Glomerular endothelial cell (primary cell): ENCODE data around the gene CORO2B. TPM values are rescaled to one million over a fixed set of nuclear protein-coding genes. Genes with fewer than 3 reads are reported as not detected.
"Not testable (repeated sequence)": the region's sequence is repeated elsewhere in the genome, so short reads cannot be mapped to it uniquely, and the experiment has no call there.

ENCODE experiments used
- DNase-seq: peaks from one replicate; pipeline ENCODE4 v3.0.0-alpha.2; 2011; ENCODE audit warnings: low read depth, low spot score; ENCODE audit errors: extremely low read depth
- total RNA-seq: library from RNA; depleted of rRNA; stranded (reverse); fragments of >200 nt; gene quantifications from 2 replicates; pipeline ENCODE4 v1.2.3, GENCODE V29; 2015

The CORO2B gene
- total RNA-seq, 1 donor from 2014 or later: 7.8 TPM

- no peak for DNase-seq
These were observed 64.5 kb downstream of the CORO2B start for GRCh38 chr15:68643216-68643830.

GRCh38 chr15:68644083-68644904 is 65.5 kb downstream of the CORO2B start:
- DNase-seq: no peak

DNA sequence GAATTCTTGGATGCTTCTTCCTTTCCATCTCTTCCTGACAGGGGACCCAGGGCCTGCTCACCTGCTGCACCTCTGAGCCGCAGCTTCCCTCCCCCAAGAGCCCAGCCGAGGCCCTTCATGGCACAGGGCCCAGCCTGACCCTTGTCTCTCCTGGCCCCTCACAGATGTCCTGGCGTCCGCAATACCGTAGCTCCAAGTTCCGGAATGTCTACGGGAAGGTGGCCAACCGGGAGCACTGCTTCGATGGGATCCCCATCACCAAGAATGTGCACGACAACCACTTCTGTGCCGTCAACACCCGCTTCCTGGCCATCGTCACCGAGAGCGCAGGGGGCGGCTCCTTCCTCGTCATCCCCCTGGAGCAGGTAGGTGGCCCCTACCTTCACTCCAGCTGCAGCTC is 66.2 kb downstream of the CORO2B start:
- DNase-seq: no peak

DNA sequence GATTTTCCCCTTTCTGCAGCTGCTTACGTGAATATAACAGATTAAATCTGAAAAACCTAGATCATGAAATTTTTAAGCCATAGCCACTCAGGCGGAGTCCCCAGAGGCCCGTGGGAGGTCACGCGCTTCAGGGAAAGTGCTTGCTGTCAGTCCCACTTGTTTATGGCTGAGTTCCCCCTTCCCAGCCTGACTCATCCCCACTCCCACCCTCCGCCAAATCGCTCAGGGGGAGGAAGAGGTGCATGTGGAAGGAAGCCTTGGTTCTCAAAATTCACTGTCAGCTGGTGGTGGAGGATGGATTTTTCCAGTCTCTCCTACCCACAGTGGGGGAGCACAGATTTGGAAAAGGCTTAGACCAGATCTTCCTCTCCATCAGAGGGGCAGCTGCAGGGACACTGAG is 67.4 kb downstream of the CORO2B start:
- no peak for DNase-seq

DNA sequence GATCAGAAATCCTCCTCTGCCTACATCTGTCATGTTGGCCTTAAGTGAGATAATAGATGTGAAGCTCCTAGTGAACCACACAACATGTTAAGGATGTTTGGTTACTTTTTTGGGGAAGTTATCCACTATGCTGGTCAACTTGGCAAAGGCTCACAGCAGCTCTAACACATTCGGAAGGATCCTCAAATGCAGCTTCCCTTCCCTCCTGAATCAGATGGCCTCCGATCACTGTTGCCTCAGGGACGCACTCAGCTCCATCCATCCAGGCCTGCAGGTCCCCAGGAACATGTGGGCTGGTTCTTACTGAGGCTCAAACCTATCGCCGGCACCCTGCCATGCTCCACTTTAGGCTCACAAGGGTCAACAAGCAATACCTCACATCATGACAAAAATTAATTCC is 67.9 kb downstream of the CORO2B start:
- DNase-seq: no peak

- not testable (repeated sequence) for DNase-seq
These were observed 68.6 kb downstream of the CORO2B start for GRCh38 chr15:68647361-68647760.

DNA sequence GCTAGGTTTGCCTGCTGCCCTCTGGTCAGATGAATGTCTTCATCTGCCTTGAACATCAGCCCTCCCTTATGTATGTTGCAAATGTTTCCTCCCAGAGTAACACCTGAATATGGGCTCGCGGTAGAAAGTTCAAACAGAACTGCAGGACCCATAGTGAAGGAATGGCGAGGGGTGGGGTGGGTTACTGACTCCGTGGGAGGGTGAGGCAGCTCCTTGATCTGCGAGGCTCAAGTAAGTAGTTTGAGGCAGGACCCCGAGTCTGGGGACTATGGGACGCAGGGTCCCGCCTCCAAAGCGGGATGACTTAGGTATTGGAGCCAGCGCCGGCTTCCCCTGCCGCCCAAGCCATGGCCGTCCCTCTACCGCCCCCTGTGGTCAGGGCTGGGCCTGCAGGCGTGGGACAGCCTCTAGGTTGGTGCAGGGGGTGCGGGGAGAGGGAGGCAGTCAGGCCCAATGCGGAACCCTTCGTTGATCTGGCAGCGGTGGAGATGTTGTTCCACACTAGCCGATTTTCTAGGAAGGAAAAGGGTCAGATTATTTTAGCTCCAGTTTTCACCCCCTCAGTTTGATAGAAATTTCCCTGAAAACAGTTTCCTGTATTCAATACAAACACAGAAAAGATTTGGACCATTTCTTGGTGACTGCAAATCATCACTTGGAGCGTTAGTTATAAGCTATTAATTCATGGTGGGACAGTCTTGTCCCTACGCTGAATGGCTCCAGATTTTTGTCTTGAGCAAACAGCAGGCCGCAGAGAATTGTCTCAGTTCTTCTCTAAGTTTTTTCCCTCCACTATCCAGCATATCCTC is 72.3 kb downstream of the CORO2B start:
- DNase-seq: no peak

- DNase-seq: no peak
These were observed 73.2 kb downstream of the CORO2B start for GRCh38 chr15:68651916-68652525.

DNA sequence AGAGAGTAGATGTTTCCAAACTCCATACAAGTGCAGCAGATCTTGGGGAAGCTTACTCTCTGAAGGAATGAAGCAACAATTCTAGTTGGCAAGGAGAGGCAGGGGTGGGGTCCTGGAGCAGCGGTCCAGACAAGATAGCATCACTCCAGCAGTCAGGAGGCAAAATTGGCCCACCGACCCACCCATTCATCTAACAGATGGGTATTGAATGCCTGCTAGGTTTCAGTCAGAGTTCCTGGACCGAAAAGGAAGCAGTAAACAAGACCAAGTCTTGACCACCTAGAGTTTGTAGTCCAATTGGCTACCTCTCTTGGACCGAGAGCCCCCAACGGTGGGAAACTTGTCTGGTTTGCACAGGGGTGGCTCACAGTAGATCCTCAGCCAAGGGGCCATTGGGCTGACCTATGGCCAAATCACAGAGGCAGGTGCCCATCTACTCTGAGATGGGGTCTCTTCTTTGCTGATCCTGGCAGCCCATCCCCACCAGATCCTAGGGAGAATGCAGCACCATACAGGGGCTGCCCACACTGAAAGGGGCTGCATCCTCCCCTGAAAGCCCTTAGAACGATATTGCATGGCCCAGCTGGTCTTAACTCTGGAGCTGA is 74.3 kb downstream of the CORO2B start:
- no peak for DNase-seq

DNA sequence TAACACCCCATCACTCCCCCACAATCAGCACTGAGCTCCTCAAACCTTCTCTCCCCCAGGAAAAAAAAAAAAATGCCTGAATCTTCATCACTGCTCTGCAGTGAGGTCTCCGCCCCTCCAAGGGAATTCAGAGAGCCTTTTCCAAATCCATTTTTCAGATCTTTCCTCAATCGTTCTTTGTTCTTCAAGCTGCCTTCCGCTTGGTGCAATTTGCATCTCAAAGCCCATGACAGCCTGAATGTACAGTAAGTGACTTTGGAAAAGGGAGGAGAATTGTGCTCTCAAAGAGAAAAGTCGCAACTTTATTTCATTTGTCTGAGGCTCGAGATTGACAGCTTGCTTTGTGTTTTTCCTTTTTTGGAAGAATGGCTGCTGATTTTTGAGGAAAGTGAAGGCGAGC is 75.0 kb downstream of the CORO2B start:
- DNase-seq: no peak

DNA sequence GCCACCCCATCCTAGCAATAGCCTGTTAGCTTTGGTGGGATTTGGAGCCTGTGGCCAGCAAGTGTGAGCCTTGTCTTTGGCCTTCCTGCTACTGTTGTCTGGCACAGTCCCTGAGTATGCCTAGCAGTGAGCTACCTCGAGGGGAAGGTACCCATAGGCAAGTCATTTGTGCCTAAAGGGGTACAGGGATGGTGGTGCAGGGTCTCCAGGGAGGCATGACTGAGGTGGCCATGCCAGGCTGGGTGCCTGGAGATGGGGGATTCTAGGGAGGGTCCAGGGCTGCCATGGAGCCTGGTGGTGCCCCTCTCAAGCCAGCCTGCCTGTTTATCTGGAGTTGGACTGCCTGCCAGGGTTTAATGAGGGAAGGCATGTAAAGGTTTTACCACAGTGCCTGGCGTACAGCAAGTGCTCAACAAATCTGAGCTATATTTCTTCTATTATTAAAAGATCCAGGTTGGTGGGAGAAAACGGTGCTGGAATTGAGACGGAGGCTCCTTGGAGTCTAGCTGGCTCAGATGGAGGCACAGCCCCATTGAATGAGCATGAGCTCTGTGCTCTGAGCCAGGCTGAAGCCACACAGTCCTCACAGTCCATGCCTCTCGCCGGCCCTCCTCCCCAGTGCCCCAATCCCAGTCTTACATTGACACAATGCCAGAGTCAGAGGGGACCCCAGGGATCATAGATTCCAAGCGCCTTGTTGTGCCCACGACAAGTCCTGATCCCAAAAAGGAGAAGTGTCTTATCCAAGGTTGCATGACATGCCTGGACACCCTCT is 76.2 kb downstream of the CORO2B start:
- no peak for DNase-seq

- no peak for DNase-seq
These were observed 77.1 kb downstream of the CORO2B start for GRCh38 chr15:68655686-68656437.

DNA sequence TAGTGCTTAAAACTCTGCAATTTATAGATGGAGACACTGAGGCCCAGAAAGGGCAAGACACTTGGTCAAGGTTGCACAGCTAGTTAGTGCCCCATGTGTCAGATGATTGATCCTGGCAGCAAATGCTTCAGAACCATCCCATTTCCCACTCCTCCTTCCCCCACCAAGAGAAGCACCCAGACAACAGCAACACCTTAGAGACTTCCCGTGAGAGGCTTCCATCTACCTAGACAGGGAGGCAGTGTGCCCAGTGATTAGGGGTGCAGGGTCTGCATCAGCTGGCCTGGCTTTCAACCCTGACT is 77.6 kb downstream of the CORO2B start:
- no peak for DNase-seq

- DNase-seq: no peak
These were observed 79.4 kb downstream of the CORO2B start for GRCh38 chr15:68658151-68658550.

DNA sequence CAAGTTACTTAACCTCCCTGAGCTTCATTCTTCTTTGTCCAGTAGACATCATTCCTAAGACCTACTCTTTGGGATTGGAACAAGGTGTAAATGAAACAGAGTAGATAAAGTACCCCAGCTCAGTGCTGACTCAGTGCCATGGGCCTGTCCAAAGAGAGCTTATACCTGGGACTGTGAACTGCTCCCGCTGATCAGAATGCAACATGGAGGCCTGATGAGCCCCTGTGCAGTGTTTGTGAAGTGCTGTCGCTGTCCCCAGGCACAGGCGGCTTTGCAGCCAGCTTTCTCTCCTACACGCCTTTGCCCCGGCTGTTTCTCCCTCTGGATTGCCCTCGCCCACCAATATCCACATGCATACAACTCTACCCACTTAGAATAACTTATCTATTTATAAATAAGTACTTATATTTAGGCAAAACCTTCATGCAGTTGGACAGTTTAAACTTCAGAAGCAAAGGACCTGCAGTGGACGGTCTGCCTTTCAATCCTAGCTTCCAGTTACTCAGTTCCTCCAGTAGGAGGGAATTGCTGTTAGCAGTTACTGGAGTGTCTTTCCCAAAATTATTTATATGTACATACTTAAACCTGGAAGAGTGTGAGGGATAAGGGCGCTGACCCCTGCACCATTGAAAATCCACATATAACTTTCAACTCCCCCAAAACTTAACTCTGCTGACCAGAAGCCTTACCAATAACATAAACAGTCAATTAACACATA is 80.0 kb downstream of the CORO2B start:
- no peak for DNase-seq

GRCh38 chr15:68663526-68663925 is 84.7 kb downstream of the CORO2B start:
- DNase-seq: no peak

DNA sequence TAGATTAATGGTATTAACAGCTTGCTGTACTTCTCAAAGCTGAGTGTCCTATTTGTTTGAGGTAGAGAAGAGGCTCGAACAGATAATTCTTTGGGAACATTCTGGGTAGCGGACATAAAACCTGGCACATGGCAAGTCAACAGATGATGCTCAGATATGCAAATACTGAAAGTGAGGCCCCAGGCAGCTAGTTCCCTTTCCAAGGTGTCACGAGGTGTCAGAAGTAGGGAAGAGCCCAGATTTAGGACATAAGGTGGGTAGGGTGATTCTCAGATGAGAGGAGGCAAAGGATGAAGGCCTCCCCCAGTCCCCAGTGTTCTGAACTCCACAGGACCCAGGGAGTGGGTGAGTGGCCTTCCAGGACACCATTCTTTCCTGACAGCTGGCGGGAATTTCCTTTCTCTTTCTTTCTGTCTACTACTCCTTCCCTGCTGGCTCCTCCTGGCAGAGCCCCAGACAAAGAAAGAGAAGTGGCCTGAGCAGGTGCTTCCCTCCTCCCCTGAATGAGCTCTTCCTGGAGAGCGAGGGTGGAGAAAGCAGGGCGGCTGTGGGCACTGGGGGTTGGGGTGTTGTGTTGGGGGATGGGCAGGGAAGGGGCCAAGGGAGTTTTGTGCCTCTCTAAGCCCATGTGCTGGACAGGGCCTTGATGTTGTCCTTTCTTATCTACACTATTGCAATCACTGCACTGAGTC is 87.5 kb downstream of the CORO2B start:
- DNase-seq: no peak

GRCh38 chr15:68666812-68667450 is 88.1 kb downstream of the CORO2B start:
- DNase-seq: no peak
